Kidney (tissue), 14 donors: ENCODE measurements around the gene FRAS1. TPM values are rescaled to one million over a fixed set of nuclear protein-coding genes. Genes with fewer than 3 reads are reported as not detected.

ENCODE experiments used
- DNase-seq, 5 donors: peaks; one replicate each; pipeline ENCODE4 v3.0.0-alpha.2; 2013 to 2020
- FAIRE-seq: peaks from 2 replicates; lab custom pipeline; 2012; peaks lifted over from hg19 to GRCh38; lab: Jason Lieb, UNC
- H3K27ac ChIP-seq, 2 donors: one replicate each; pipeline ENCODE4 v1.7.0; 2013; ENCODE audit warnings: low read depth in 2 of 2, low read length in 2 of 2, inconsistent platforms in 1 of 2
- H3K27me3 ChIP-seq: one replicate; pipeline ENCODE4 v1.7.1; 2013; ENCODE audit warnings: low read length, inconsistent platforms; ENCODE audit not compliant: control insufficient read depth, insufficient read depth
- H3K36me3 ChIP-seq, 3 donors: one replicate each; pipeline versions ENCODE4 v1.7.0 to v1.7.1; 2013; ENCODE audit warnings: low read length in 3 of 3, control low read depth in 1 of 3, inconsistent platforms in 1 of 3; ENCODE audit not compliant: insufficient read depth in 3 of 3, control insufficient read depth in 2 of 3
- H3K4me1 ChIP-seq, 3 donors: one replicate each; pipeline versions ENCODE4 v1.7.0 to v1.7.1; 2013; ENCODE audit warnings: low read length in 3 of 3, inconsistent platforms in 1 of 3, low read depth in 1 of 3; ENCODE audit not compliant: control insufficient read depth in 2 of 3, insufficient read depth in 2 of 3
- H3K4me3 ChIP-seq, 3 donors: one replicate each; pipeline versions ENCODE4 v1.7.0 to v1.8.1; 2013; ENCODE audit warnings: low read length in 3 of 3, control low read depth in 1 of 3, inconsistent platforms in 1 of 3
- H3K9ac ChIP-seq, 3 donors: one replicate each; pipeline versions ENCODE4 v1.7.0 to v1.7.1; 2013; ENCODE audit warnings: low read length in 3 of 3, control low read depth in 1 of 3, inconsistent platforms in 1 of 3
- H3K9me3 ChIP-seq, 3 donors: one replicate each; pipeline versions ENCODE4 v1.7.0 to v1.7.1; 2013; ENCODE audit warnings: low read length in 3 of 3, control low read depth in 1 of 3, inconsistent platforms in 1 of 3; ENCODE audit not compliant: control insufficient read depth in 2 of 3, insufficient read depth in 1 of 3
- intact Hi-C: fragments of 100-400 bp; cut with DNase I; formaldehyde crosslinking; loops from one replicate; pipeline ENCODE4 v1.11.1; 2022
- polyA plus RNA-seq: library from polyadenylated mRNA; stranded (reverse); fragments of 350-450 nt; fragmentation: Illumina TruSeq; extraction: RNeasy Lipid Tissue Mini Kit (QIAGEN cat#74804); gene quantifications from one replicate; pipeline ENCODE4 v1.2.3, GENCODE V29; 2014; ENCODE audit warnings: low read depth, low replicate concordance; ENCODE audit not compliant: insufficient read depth
- total RNA-seq: library from RNA; stranded (reverse); fragmentation: NEBNext Ultra II Directional; extraction: Animal tissue kit (Norgen Biotek cat#: 25700); gene quantifications from one replicate; pipeline ENCODE4 v1.2.1, GENCODE V29; 2021
- TF ChIP-seq, protein P1 (sequence below): IDR thresholded peaks from 3 replicates; pipeline ENCODE4 v1.5.1; 2012; ENCODE audit warnings: mild to moderate bottlenecking, moderate library complexity, borderline replicate concordance; ENCODE audit not compliant: insufficient read depth; ENCODE audit errors: extremely low read depth
- donor health status: control.
- donor health status: control.
- donor health status: control.
- donor health status: control.
- donor health status: control.
- donor health status: DM: yes; HTN: yes; CAD: no.
- donor health status: Normal renal cell carcinoma (clear cell type).

FRAS1 gene
- total and polyA plus RNA-seq, 2 donors from 2014 or later: 6.5 to 31.5 TPM

DNA sequence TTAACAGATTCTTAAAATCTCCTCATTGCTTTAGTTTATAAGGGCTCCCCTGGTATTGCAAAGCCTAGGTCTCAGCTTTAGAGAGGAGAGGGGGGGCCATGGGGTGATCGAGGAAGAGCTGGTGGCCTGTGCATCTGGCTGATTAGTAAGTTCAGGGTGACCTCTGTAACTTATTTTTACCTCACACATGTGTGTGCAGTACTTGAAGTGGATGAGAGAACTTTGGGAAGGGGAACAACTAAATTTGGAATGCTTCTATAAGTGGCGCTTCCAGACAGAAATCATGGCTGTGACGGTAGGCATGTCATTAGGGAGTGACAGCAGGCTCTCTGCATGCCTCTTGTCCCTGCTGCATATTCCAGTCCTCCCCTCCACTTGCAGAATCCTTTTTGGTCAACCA is 41.9 kb downstream of the FRAS1 start:
- TF ChIP-seq, protein P1, sequence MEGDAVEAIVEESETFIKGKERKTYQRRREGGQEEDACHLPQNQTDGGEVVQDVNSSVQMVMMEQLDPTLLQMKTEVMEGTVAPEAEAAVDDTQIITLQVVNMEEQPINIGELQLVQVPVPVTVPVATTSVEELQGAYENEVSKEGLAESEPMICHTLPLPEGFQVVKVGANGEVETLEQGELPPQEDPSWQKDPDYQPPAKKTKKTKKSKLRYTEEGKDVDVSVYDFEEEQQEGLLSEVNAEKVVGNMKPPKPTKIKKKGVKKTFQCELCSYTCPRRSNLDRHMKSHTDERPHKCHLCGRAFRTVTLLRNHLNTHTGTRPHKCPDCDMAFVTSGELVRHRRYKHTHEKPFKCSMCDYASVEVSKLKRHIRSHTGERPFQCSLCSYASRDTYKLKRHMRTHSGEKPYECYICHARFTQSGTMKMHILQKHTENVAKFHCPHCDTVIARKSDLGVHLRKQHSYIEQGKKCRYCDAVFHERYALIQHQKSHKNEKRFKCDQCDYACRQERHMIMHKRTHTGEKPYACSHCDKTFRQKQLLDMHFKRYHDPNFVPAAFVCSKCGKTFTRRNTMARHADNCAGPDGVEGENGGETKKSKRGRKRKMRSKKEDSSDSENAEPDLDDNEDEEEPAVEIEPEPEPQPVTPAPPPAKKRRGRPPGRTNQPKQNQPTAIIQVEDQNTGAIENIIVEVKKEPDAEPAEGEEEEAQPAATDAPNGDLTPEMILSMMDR: no peak
- Histone ChIP-seq H3K9me3 (no peaks in the 10 kb centered on the region), H3K4me3 (no peak overlapping the region), H3K36me3 (no peaks in the 10 kb centered on the region), H3K9ac (no peak overlapping the region), H3K27ac (no peak overlapping the region), H3K27me3 (no peaks in the 10 kb centered on the region), H3K4me1 (peaks cover 0 to 4% (median 4%) of the 10 kb centered on the region in 3 donors)
- intact Hi-C loops: no loop called here
- FAIRE-seq: no peak
- no peak for DNase-seq

DNA sequence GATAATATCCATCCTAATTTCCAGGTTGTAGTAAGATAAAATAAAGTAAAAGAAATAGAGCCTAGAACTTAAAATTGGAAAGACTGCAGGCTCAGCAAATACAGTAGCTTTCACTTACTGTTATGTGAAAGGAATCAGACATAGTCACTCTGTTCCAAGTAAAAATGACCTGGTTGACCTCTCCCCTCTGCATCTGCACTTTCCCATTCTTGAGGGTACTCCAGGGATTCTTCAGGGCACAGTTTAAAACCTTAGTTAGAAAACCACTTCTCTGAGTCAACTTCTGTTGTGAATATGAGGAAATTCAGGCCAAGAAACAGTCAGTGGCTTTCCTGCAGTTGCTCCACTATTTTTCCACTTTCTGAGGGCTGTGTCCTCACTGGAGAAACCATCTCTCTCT is 42.9 kb downstream of the FRAS1 start:
- DNase-seq (no peak), FAIRE-seq (no peak)
- TF ChIP-seq, protein P1: no peak
- Histone ChIP-seq H3K9me3 (no peaks in the 10 kb centered on the region), H3K27me3 (no peaks in the 10 kb centered on the region), H3K27ac (no peak overlapping the region), H3K4me1 (peaks cover 0 to 4% (median 4%) of the 10 kb centered on the region in 3 donors), H3K9ac (no peak overlapping the region), H3K36me3 (no peaks in the 10 kb centered on the region), H3K4me3 (no peak overlapping the region)
- intact Hi-C loops: no loop called here

DNA sequence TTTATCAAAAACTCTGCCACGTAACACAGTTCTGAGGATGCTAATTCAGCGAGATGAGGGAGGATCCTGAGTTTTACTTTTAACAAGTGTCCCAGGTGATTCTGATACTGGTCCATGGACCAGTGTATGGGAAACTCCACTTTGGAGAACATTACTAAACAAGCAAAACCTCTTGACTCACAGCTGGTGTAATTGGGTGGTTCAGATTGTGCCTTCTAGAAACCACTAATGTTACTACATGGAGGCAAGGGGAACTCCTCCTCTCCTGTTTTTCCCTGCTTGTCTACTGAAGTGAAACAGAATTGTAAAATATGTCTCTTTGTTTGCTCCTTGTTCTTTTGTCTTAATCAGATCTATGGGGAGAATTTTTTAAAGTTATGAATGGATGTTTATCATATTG is 62.6 kb downstream of the FRAS1 start:
- intact Hi-C loops: no loop called here
- Histone ChIP-seq H3K9me3 (no peaks in the 10 kb centered on the region), H3K9ac (no peak overlapping the region), H3K36me3 (no peaks in the 10 kb centered on the region), H3K27ac (no peak overlapping the region), H3K27me3 (no peaks in the 10 kb centered on the region), H3K4me1 (peaks cover 0 to 10% (median 3%) of the 10 kb centered on the region in 3 donors), H3K4me3 (no peak overlapping the region)
- DNase-seq: no peak
- TF ChIP-seq, protein P1: no peak
- FAIRE-seq: no peak

DNA sequence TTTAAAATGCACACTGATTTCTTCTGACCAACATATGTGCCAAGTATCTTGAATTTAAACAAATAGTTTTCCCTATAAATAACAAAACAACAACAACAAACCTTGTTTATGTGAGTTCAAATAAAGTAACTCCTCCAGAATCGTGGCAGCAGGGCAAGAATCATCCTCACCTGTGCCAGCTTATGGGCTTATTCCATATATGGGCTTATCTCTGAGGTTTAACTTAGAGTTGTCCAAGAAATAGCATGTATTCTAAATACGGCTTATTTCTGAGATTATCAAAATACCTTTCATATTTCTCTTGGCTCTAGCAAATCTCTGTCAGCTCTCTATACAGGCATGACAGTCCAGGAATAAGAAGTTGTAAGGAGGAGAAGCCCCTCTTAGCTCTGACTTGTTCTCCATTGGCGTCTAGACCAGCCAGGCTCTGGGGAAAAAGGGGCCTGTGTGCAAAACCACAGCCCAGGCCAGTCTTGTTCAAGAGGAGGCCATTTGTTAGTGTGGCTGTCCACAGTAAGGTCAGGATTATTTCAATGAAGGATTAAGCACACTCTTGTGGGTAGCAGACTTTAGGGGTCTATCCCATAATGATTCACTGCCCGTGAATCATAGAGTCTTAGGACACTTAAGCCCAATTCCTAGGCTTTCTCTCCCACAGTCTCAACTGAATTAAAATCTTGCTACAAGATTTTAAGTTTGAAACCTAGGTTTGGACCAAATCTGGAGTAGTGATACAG is 63.2 kb downstream of the FRAS1 start:
- no peak overlapping the region for H3K9ac ChIP-seq
- no peak overlapping the region for H3K4me3 ChIP-seq
- H3K9me3 ChIP-seq: no peaks in the 10 kb centered on the region
- no peaks in the 10 kb centered on the region for H3K27me3 ChIP-seq
- H3K36me3 ChIP-seq: no peaks in the 10 kb centered on the region
- DNase-seq (no peak), FAIRE-seq (no peak)
- no peak overlapping the region for H3K27ac ChIP-seq
- peaks cover 0 to 10% (median 3%) of the 10 kb centered on the region in 3 donors for H3K4me1 ChIP-seq
- intact Hi-C loops: no loop called here
- TF ChIP-seq, protein P1: no peak
